HG02884 (cell line): ENCODE results near the gene PDCL2.
"Not testable (repeated sequence)": the region's sequence is repeated elsewhere in the genome, so short reads cannot be mapped to it uniquely, and the experiment has no call there.

Source experiments
- ATAC-seq: cut with Tn5 transposase; IDR thresholded peaks from one replicate; pipeline ENCODE4 v1.9.1; 2021; ENCODE audit warnings: mild to moderate bottlenecking, moderate library complexity; ENCODE audit not compliant: unreplicated experiment

Gene PDCL2

GRCh38 chr4:55598641-55599040, 6.6 kb upstream of the PDCL2 start:
- ATAC-seq = no peak

- ATAC-seq = no peak
Observed at GRCh38 chr4:55588160-55588559, 3.9 kb downstream of the PDCL2 start.

GRCh38 chr4:55582773-55583172, 9.3 kb downstream of the PDCL2 start:
- ATAC-seq = not testable (repeated sequence)

GRCh38 chr4:55578341-55579010, 13.6 kb downstream of the PDCL2 start:
- ATAC-seq = no peak

- ATAC-seq = no peak
Observed at GRCh38 chr4:55575513-55575912, 16.5 kb downstream of the PDCL2 start.

GRCh38 chr4:55574252-55574651, 17.8 kb downstream of the PDCL2 start:
- ATAC-seq = no peak

- no peak for ATAC-seq
Observed at GRCh38 chr4:55571806-55572205, 20.2 kb downstream of the PDCL2 start.

GRCh38 chr4:55568905-55569504, 23.0 kb downstream of the PDCL2 start:
- peak; percentile 80 for ATAC-seq

- ATAC-seq = peak; percentile 100
Observed at GRCh38 chr4:55561889-55562288, 30.2 kb downstream of the PDCL2 start.

- ATAC-seq = no peak
Observed at GRCh38 chr4:55560096-55560495, 31.9 kb downstream of the PDCL2 start.

- no peak for ATAC-seq
Observed at GRCh38 chr4:55554453-55555030, 37.5 kb downstream of the PDCL2 start.

- no peak for ATAC-seq
Observed at GRCh38 chr4:55553441-55554201, 38.4 kb downstream of the PDCL2 start.

GRCh38 chr4:55551964-55552363, 40.1 kb downstream of the PDCL2 start:
- ATAC-seq = not testable (repeated sequence)

- ATAC-seq = peak; percentile 13
Observed at GRCh38 chr4:55549888-55550287, 42.2 kb downstream of the PDCL2 start.

GRCh38 chr4:55547918-55548317, 44.1 kb downstream of the PDCL2 start:
- no peak for ATAC-seq

- ATAC-seq = no peak
Observed at GRCh38 chr4:55547466-55547770, 44.6 kb downstream of the PDCL2 start.

GRCh38 chr4:55546756-55547465, 45.1 kb downstream of the PDCL2 start, which contains the start of gene CLOCK:
Gene CLOCK, minus strand, starts transcription at chr4:55546909. Its CDS starts 64,124 bp downstream, at chr4:55482785.
- peak; percentile 61 for ATAC-seq

GRCh38 chr4:55546506-55546755, 45.6 kb downstream of the PDCL2 start:
- ATAC-seq = peak; percentile 37

- peak; percentile 32 for ATAC-seq
Observed at GRCh38 chr4:55545641-55546505, 46.2 kb downstream of the PDCL2 start.

GRCh38 chr4:55545151-55545550, 46.9 kb downstream of the PDCL2 start:
- no peak for ATAC-seq
